ENCODE measurements around the gene GXYLT2. TPM values are rescaled to one million over a fixed set of nuclear protein-coding genes. Genes with fewer than 3 reads are reported as not detected.

The GXYLT2 gene
- polyA plus RNA-seq, 3 donors: 0.04 TPM; not detected in 2

- peaks cover 23% of the 10 kb centered on the region for H3K79me2 ChIP-seq (ENCODE audit: insufficient read depth, low read length)
- peak overlapping the region; percentile 93 for H3K4me2 ChIP-seq (replicated peaks; ENCODE audit: extremely low read depth, low read length, poor library complexity, severe bottlenecking)
- H3K9me3 ChIP-seq (replicated peaks in 1 of 2; ENCODE audit: control insufficient read depth in 1 of 2, insufficient read depth in 1 of 2, low read length in 2 of 2): no peaks in the 10 kb centered on the region
- Mint-ChIP-seq H3K4me3 (peak overlapping the region; percentile 94 to 100), H3K36me3 (peaks cover 3 to 4% of the 10 kb centered on the region in 2 donors), H3K27ac (peak overlapping the region in 5 of 7 donors; percentile 35 to 94 (median 84)), H3K4me1 (peaks cover 35% of the 10 kb centered on the region), H3K9me3 (no peaks in the 10 kb centered on the region), H3K27me3 (ENCODE audit: low read depth in 3 of 3) (peaks cover 0 to 2% (median 0%) of the 10 kb centered on the region in 3 donors)
- H3K4me3 ChIP-seq (replicated peaks in 1 of 3; ENCODE audit: low read depth in 2 of 3, low read length in 3 of 3): peak overlapping the region; percentile 43 to 96 (median 86)
- H3K27me3 ChIP-seq (ENCODE audit: control insufficient read depth in 2 of 2, insufficient read depth in 2 of 2, low read length in 2 of 2): no peaks in the 10 kb centered on the region
- intact Hi-C loops (cut with micrococcal nuclease): loop anchor here (5.0 to 10.0 kb wide), 3 partner anchors 149 to 1124 kb away; partner anchors contain the start of genes EIF4E3 (in 1 of the 2) and PPP4R2 (in 1 of the 2)
- no peak overlapping the region for H3K9ac ChIP-seq (ENCODE audit: insufficient read depth, low read length, poor library complexity, severe bottlenecking)
- peak overlapping the region; percentile 89 for H2AFZ ChIP-seq (ENCODE audit: insufficient read depth, low read depth, low read length, poor library complexity, severe bottlenecking)
- no peaks in the 10 kb centered on the region for H3K36me3 ChIP-seq (replicated peaks in 1 of 2; ENCODE audit: control insufficient read depth in 1 of 2, insufficient read depth in 2 of 2, low read length in 2 of 2)
- no peaks in the 10 kb centered on the region for H4K20me1 ChIP-seq (ENCODE audit: insufficient read depth, low read length)
- WGBS (ENCODE audit: insufficient coverage): 0% methylated on average over 8 of the region's 11 CpGs
- peaks cover 21 to 25% of the 10 kb centered on the region in 2 donors for H3K4me1 ChIP-seq (ENCODE audit: control insufficient read depth in 1 of 2, insufficient read depth in 2 of 2, low read length in 2 of 2)
- peak in 2 of 3 donors; percentile 12 to 23 for DNase-seq
- H3K27ac ChIP-seq (ENCODE audit: low read depth in 1 of 2, low read length in 2 of 2): no peak overlapping the region
- TF ChIP-seq CTCF (IDR thresholded peaks at IDR 0.05): no peak
Observed at GRCh38 chr3:72848703-72849081, 39.2 kb upstream of the GXYLT2 start.

GRCh38 chr3:72855001-72855400, 32.8 kb upstream of the GXYLT2 start:
- no peaks in the 10 kb centered on the region for H4K20me1 ChIP-seq (ENCODE audit: insufficient read depth, low read length)
- H3K9me3 Mint-ChIP-seq: peaks cover 0 to 3% (median 0%) of the 10 kb centered on the region in 7 donors
- no peak overlapping the region for H3K27ac Mint-ChIP-seq
- intact Hi-C loops (cut with micrococcal nuclease): no loop called here
- no peaks in the 10 kb centered on the region for H3K4me1 Mint-ChIP-seq
- H3K36me3 ChIP-seq (replicated peaks in 1 of 2; ENCODE audit: control insufficient read depth in 1 of 2, insufficient read depth in 2 of 2, low read length in 2 of 2): no peaks in the 10 kb centered on the region
- H3K36me3 Mint-ChIP-seq: no peaks in the 10 kb centered on the region
- no peaks in the 10 kb centered on the region for H3K27me3 Mint-ChIP-seq (ENCODE audit: low read depth in 3 of 3)
- H3K4me3 ChIP-seq (replicated peaks in 1 of 3; ENCODE audit: low read depth in 2 of 3, low read length in 3 of 3): no peak overlapping the region
- WGBS (ENCODE audit: insufficient coverage): 100% methylated on average over 3 of the region's 7 CpGs
- H3K4me1 ChIP-seq (ENCODE audit: control insufficient read depth in 1 of 2, insufficient read depth in 2 of 2, low read length in 2 of 2): no peaks in the 10 kb centered on the region
- no peak overlapping the region for H3K4me3 Mint-ChIP-seq
- DNase-seq: no peak
- no peak overlapping the region for H3K27ac ChIP-seq (ENCODE audit: low read depth in 1 of 2, low read length in 2 of 2)
- TF ChIP-seq CTCF (IDR thresholded peaks at IDR 0.05): no peak
- H2AFZ ChIP-seq (ENCODE audit: insufficient read depth, low read depth, low read length, poor library complexity, severe bottlenecking): no peak overlapping the region
- H3K27me3 ChIP-seq (ENCODE audit: control insufficient read depth in 2 of 2, insufficient read depth in 2 of 2, low read length in 2 of 2): no peaks in the 10 kb centered on the region
- no peaks in the 10 kb centered on the region for H3K79me2 ChIP-seq (ENCODE audit: insufficient read depth, low read length)
- H3K4me2 ChIP-seq (replicated peaks; ENCODE audit: extremely low read depth, low read length, poor library complexity, severe bottlenecking): no peak overlapping the region
- no peaks in the 10 kb centered on the region for H3K9me3 ChIP-seq (replicated peaks in 1 of 2; ENCODE audit: control insufficient read depth in 1 of 2, insufficient read depth in 1 of 2, low read length in 2 of 2)
- no peak overlapping the region for H3K9ac ChIP-seq (ENCODE audit: insufficient read depth, low read length, poor library complexity, severe bottlenecking)

Measured in CD14-positive monocyte (primary cell).